ENCODE results near the gene SMCHD1. TPM values are rescaled to one million over a fixed set of nuclear protein-coding genes. Genes with fewer than 3 reads are reported as not detected.

Gene SMCHD1
- total RNA-seq, 2 donors from 2014 or later, result 61.8 to 72.5 TPM

DNA sequence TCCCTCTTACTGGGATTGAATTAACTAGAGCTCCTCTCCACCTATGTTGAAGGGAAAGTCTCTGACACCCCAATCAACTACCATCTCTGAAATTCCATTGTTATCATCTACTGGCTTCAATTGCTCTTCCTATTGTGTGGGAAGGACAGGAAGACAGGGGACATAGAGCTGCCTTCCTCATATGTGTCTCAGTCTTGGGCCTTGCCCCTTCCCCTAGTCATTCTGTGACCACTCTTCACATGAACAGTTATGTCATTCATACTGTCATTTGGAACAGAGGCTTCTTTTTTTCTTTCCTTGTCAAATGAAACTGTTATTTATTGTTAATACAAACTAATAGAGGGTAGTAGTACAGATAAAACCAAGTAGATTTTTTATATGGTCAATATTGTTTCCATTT is 121.7 kb downstream of the SMCHD1 start:
- Histone ChIP-seq H3K4me3 (ENCODE audit: low read length) (no peak overlapping the region), H3K27ac (ENCODE audit: low read depth, low read length) (no peak overlapping the region), H3K9ac (ENCODE audit: extremely low read depth, low read length, poor library complexity, severe bottlenecking) (no peak overlapping the region), H3K27me3 (ENCODE audit: control insufficient read depth, insufficient read depth, low read length, poor library complexity, severe bottlenecking) (no peaks in the 10 kb centered on the region), H3K9me3 (ENCODE audit: control insufficient read depth, low read length) (no peaks in the 10 kb centered on the region), H3K36me3 (ENCODE audit: control insufficient read depth, insufficient read depth, low read length) (peaks cover 84% of the 10 kb centered on the region), H3K4me1 (ENCODE audit: control insufficient read depth, insufficient read depth, low read length) (peaks cover 11% of the 10 kb centered on the region)
- Mint-ChIP-seq H3K4me1 (peaks cover 17% of the 10 kb centered on the region), H3K36me3 (ENCODE audit: low read depth) (peaks cover 55% of the 10 kb centered on the region), H3K27ac (no peak overlapping the region), H3K4me3 (no peak overlapping the region), H3K27me3 (ENCODE audit: insufficient read depth) (no peaks in the 10 kb centered on the region), H3K9me3 (no peaks in the 10 kb centered on the region)
- DNase-seq, result no peak
- TF ChIP-seq, protein P1, sequence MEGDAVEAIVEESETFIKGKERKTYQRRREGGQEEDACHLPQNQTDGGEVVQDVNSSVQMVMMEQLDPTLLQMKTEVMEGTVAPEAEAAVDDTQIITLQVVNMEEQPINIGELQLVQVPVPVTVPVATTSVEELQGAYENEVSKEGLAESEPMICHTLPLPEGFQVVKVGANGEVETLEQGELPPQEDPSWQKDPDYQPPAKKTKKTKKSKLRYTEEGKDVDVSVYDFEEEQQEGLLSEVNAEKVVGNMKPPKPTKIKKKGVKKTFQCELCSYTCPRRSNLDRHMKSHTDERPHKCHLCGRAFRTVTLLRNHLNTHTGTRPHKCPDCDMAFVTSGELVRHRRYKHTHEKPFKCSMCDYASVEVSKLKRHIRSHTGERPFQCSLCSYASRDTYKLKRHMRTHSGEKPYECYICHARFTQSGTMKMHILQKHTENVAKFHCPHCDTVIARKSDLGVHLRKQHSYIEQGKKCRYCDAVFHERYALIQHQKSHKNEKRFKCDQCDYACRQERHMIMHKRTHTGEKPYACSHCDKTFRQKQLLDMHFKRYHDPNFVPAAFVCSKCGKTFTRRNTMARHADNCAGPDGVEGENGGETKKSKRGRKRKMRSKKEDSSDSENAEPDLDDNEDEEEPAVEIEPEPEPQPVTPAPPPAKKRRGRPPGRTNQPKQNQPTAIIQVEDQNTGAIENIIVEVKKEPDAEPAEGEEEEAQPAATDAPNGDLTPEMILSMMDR (conservative IDR thresholded peaks at IDR 0.05), result no peak

DNA sequence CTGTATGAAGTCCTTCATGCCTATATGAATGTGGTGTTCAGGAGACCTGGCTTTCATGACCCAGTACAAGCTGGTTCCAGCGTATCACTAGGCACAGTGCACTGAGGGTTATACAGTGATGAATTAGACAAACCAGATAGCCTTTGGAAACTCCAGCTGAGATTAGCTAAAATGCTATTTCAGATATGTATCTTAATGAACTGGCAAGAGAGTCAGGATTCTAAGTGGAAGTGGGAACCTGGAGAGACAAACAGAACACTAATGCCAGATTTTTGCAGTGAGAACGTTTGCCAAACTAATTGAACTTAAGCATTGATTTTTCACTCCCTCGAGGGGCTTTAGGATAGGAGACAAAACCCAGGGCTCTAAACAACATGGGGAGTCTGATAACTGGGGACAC is 125.2 kb downstream of the SMCHD1 start:
- H3K9me3 Mint-ChIP-seq, result no peaks in the 10 kb centered on the region
- H3K4me1 ChIP-seq (ENCODE audit: control insufficient read depth, insufficient read depth, low read length), result peaks cover 11% of the 10 kb centered on the region
- no peak overlapping the region for H3K4me3 Mint-ChIP-seq
- H3K4me3 ChIP-seq (ENCODE audit: low read length), result no peak overlapping the region
- peaks cover 87% of the 10 kb centered on the region for H3K36me3 ChIP-seq (ENCODE audit: control insufficient read depth, insufficient read depth, low read length)
- TF ChIP-seq, protein P1 (conservative IDR thresholded peaks at IDR 0.05), result no peak
- no peak overlapping the region for H3K9ac ChIP-seq (ENCODE audit: extremely low read depth, low read length, poor library complexity, severe bottlenecking)
- 88 to 90% methylated on average over 2 to 3 of the region's 3 CpGs for WGBS, 2 experiments (ENCODE audit: insufficient coverage in 1 of 2, insufficient read length in 1 of 2)
- DNase-seq, result no peak
- no peak overlapping the region for H3K27ac ChIP-seq (ENCODE audit: low read depth, low read length)
- H3K27me3 ChIP-seq (ENCODE audit: control insufficient read depth, insufficient read depth, low read length, poor library complexity, severe bottlenecking), result no peaks in the 10 kb centered on the region
- peaks cover 17% of the 10 kb centered on the region for H3K4me1 Mint-ChIP-seq
- peaks cover 40% of the 10 kb centered on the region for H3K36me3 Mint-ChIP-seq (ENCODE audit: low read depth)
- no peaks in the 10 kb centered on the region for H3K9me3 ChIP-seq (ENCODE audit: control insufficient read depth, low read length)
- no peak overlapping the region for H3K27ac Mint-ChIP-seq
- H3K27me3 Mint-ChIP-seq (ENCODE audit: insufficient read depth), result no peaks in the 10 kb centered on the region

DNA sequence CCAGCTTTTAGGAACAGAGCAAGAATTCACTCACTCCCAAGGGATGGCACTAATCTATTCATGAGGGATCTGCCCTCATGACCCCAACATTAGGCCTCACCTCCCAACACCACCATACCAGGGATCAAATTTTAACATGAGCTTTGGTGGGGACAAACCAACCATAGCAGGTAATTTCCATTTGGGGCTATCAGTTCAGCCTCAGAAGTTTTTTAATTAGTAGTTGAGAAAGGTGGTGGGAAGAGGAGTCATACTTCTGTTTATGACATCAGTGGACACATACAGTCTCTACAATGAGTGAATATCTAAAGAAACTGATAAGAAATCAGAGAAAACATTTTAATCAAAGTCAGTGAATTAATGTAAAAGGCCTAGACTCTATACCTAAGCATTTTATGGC is 131.7 kb downstream of the SMCHD1 start:
- Mint-ChIP-seq H3K36me3 (ENCODE audit: low read depth) (peaks cover 44% of the 10 kb centered on the region), H3K27ac (peak overlapping the region; percentile 52), H3K9me3 (no peaks in the 10 kb centered on the region), H3K27me3 (ENCODE audit: insufficient read depth) (no peaks in the 10 kb centered on the region), H3K4me3 (no peak overlapping the region), H3K4me1 (no peaks in the 10 kb centered on the region)
- H3K36me3 ChIP-seq (ENCODE audit: control insufficient read depth, insufficient read depth, low read length), result peaks cover 81% of the 10 kb centered on the region
- DNase-seq, result no peak
- no peak overlapping the region for H3K27ac ChIP-seq (ENCODE audit: low read depth, low read length)
- no peaks in the 10 kb centered on the region for H3K4me1 ChIP-seq (ENCODE audit: control insufficient read depth, insufficient read depth, low read length)
- H3K9me3 ChIP-seq (ENCODE audit: control insufficient read depth, low read length), result no peaks in the 10 kb centered on the region
- no peak overlapping the region for H3K4me3 ChIP-seq (ENCODE audit: low read length)
- TF ChIP-seq, protein P1 (conservative IDR thresholded peaks at IDR 0.05), result no peak
- H3K9ac ChIP-seq (ENCODE audit: extremely low read depth, low read length, poor library complexity, severe bottlenecking), result no peak overlapping the region
- no peaks in the 10 kb centered on the region for H3K27me3 ChIP-seq (ENCODE audit: control insufficient read depth, insufficient read depth, low read length, poor library complexity, severe bottlenecking)
